RWPE2 (cell line): ENCODE data around the gene ADK.
A peak's percentile ranks its signal among the peaks of the same experiment; 100 is the strongest.

Source experiments
- ATAC-seq: fragments of 200-7000 bp; cut with Tn5 transposase; 3 replicates; pipeline ENCODE4 v1.9.1; 2021; ENCODE audit warnings: low read depth
- DNase-seq: peaks from one replicate; pipeline ENCODE4 v3.0.0-alpha.2; 2020; ENCODE audit warnings: low spot score
- H3K27ac ChIP-seq: fragments of 450-650 bp; 2 replicates; pipeline ENCODE4 v1.5.1; 2017; ENCODE audit warnings: mild to moderate bottlenecking; ENCODE audit not compliant: poor library complexity, severe bottlenecking
- H3K27me3 ChIP-seq: fragments of 250-450 bp; sonication (Bioruptor Pico); 2 replicates; pipeline ENCODE4 v1.5.1; 2021; ENCODE audit warnings: mild to moderate bottlenecking, moderate library complexity; ENCODE audit not compliant: insufficient read depth, poor library complexity, severe bottlenecking
- H3K36me3 ChIP-seq: fragments of 250-450 bp; sonication (Bioruptor Pico); 2 replicates; pipeline ENCODE4 v1.5.1; 2020; ENCODE audit warnings: low read depth, mild to moderate bottlenecking, moderate library complexity
- H3K4me1 ChIP-seq: fragments of 250-450 bp; sonication (Bioruptor Pico); 2 replicates; pipeline ENCODE4 v1.5.1; 2021; ENCODE audit warnings: mild to moderate bottlenecking, moderate library complexity; ENCODE audit not compliant: insufficient read depth, poor library complexity, severe bottlenecking
- H3K4me3 ChIP-seq: fragments of 250-450 bp; sonication (Bioruptor Pico); 2 replicates; pipeline ENCODE4 v1.5.1; 2021; ENCODE audit warnings: mild to moderate bottlenecking, moderate library complexity; ENCODE audit not compliant: severe bottlenecking
- H3K9me3 ChIP-seq: fragments of 250-450 bp; sonication (Bioruptor Pico); 2 replicates; pipeline ENCODE4 v1.5.1; 2021; ENCODE audit warnings: mild to moderate bottlenecking, moderate library complexity; ENCODE audit not compliant: severe bottlenecking
- CTCF ChIP-seq: fragments of 450-650 bp; IDR thresholded peaks from one replicate; pipeline ENCODE4 v1.5.1; 2017; ENCODE audit warnings: mild to moderate bottlenecking, moderate library complexity; ENCODE audit not compliant: poor library complexity, severe bottlenecking

Gene ADK

GRCh38 chr10:74223755-74224529 lies 72.9 kb downstream of the ADK start:
- no peak for TF ChIP-seq CTCF
- H3K27ac ChIP-seq: peak overlapping the region; percentile 92

GRCh38 chr10:74227697-74228424 lies 76.8 kb downstream of the ADK start:
- Histone ChIP-seq H3K4me3 (no peak overlapping the region), H3K4me1 (peaks cover 59% of the 10 kb centered on the region), H3K27me3 (no peaks in the 10 kb centered on the region), H3K9me3 (no peaks in the 10 kb centered on the region), H3K36me3 (peaks cover 31% of the 10 kb centered on the region), H3K27ac (peak overlapping the region; percentile 92)
- peak; percentile 55; the same call in 2 of the 3 replicates for ATAC-seq
- no peak for TF ChIP-seq CTCF
- no peak for DNase-seq

More at GRCh38 chr10:74223755-74224529, 72.9 kb downstream of the ADK start:
- Histone ChIP-seq H3K27me3 (no peaks in the 10 kb centered on the region), H3K4me1 (peaks cover 42% of the 10 kb centered on the region), H3K9me3 (no peaks in the 10 kb centered on the region), H3K4me3 (no peak overlapping the region), H3K36me3 (peaks cover 29% of the 10 kb centered on the region)
- peak; percentile 87 for ATAC-seq
- no peak for DNase-seq

GRCh38 chr10:74231375-74231774 lies 80.4 kb downstream of the ADK start:
- Histone ChIP-seq H3K4me3 (no peak overlapping the region), H3K4me1 (peaks cover 49% of the 10 kb centered on the region), H3K27me3 (no peaks in the 10 kb centered on the region), H3K36me3 (peaks cover 22% of the 10 kb centered on the region), H3K27ac (peak overlapping the region; percentile 68), H3K9me3 (no peaks in the 10 kb centered on the region)
- TF ChIP-seq CTCF: no peak
- ATAC-seq (peak; percentile 84), DNase-seq (no peak)

GRCh38 chr10:74233281-74233680 lies 82.3 kb downstream of the ADK start:
- DNase-seq: no peak
- ATAC-seq: 0 out of 3 replicates have a peak, but pooled peaks have one; percentile 30
- Histone ChIP-seq H3K27me3 (no peaks in the 10 kb centered on the region), H3K4me1 (peaks cover 44% of the 10 kb centered on the region), H3K4me3 (no peak overlapping the region), H3K27ac (peak overlapping the region; percentile 68), H3K36me3 (peaks cover 26% of the 10 kb centered on the region), H3K9me3 (no peaks in the 10 kb centered on the region)
- TF ChIP-seq CTCF: no peak

GRCh38 chr10:74234569-74234968 lies 83.5 kb downstream of the ADK start:
- DNase-seq: no peak
- H3K4me3 ChIP-seq: no peak overlapping the region
- H3K27ac ChIP-seq: peak overlapping the region; percentile 68
- ATAC-seq: no peak
- peaks cover 39% of the 10 kb centered on the region for H3K4me1 ChIP-seq
- H3K27me3 ChIP-seq: no peaks in the 10 kb centered on the region
- TF ChIP-seq CTCF: peak; percentile 79
- H3K36me3 ChIP-seq: peaks cover 19% of the 10 kb centered on the region
- H3K9me3 ChIP-seq: no peaks in the 10 kb centered on the region
